ENCODE measurements around the gene WDR7.

Gene WDR7

DNA sequence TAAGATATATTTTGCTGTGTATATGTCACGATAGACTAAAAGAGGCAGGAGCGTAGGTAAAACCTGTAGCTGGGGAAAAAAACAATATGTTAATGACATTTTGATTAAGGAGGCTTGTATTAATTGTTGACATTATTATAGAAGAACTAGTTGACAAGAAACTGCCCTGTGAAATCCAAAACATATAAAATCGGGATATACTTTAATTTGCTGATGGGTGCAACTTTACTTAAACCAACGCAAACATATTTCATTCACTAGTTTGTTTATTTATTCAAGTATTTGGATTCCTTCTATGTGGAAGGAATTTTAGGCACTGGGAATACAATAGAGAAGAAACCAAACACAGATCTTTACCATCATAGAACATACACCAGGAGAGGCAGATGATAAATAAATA, 8.0 kb downstream of the WDR7 start:
- Histone ChIP-seq H3K4me3 (ENCODE audit: low read depth in 1 of 2, low read length in 2 of 2) (no peak overlapping the region), H3K27me3 (ENCODE audit: control insufficient read depth in 1 of 2, insufficient read depth in 2 of 2, low read length in 2 of 2) (no peaks in the 10 kb centered on the region), H3K9me3 (ENCODE audit: low read length) (no peaks in the 10 kb centered on the region), H3K9ac (ENCODE audit: low read length) (no peak overlapping the region), H3K36me3 (ENCODE audit: insufficient read depth, low read length) (no peaks in the 10 kb centered on the region), H3K4me1 (ENCODE audit: insufficient read depth, low read length) (no peaks in the 10 kb centered on the region), H3K27ac (ENCODE audit: low read depth, low read length) (no peak overlapping the region)

DNA sequence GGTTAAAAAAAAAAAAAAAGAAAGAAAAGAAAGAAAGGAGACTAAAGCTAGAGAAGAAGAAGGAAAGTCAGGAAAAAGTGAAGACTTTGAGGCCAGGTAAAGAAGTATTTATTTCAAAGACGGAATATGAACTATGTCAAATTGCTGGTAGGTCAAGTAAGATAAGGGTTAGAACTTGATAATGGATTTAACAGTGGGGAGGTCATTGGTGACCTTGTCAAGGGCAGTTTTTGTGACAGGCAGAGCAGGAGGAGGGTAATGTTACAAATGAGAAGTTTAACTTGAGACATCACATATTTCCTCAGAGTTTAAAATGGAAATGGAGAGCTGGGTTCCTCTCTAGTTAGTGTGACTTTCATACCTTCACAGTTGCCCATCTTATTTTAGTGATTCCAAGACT, 9.5 kb downstream of the WDR7 start:
- Histone ChIP-seq H3K27me3 (ENCODE audit: control insufficient read depth in 1 of 2, insufficient read depth in 2 of 2, low read length in 2 of 2) (no peaks in the 10 kb centered on the region), H3K4me3 (ENCODE audit: low read depth in 1 of 2, low read length in 2 of 2) (no peak overlapping the region), H3K36me3 (ENCODE audit: insufficient read depth, low read length) (no peaks in the 10 kb centered on the region), H3K4me1 (ENCODE audit: insufficient read depth, low read length) (no peaks in the 10 kb centered on the region), H3K9me3 (ENCODE audit: low read length) (no peaks in the 10 kb centered on the region), H3K27ac (ENCODE audit: low read depth, low read length) (no peak overlapping the region), H3K9ac (ENCODE audit: low read length) (no peak overlapping the region)

DNA sequence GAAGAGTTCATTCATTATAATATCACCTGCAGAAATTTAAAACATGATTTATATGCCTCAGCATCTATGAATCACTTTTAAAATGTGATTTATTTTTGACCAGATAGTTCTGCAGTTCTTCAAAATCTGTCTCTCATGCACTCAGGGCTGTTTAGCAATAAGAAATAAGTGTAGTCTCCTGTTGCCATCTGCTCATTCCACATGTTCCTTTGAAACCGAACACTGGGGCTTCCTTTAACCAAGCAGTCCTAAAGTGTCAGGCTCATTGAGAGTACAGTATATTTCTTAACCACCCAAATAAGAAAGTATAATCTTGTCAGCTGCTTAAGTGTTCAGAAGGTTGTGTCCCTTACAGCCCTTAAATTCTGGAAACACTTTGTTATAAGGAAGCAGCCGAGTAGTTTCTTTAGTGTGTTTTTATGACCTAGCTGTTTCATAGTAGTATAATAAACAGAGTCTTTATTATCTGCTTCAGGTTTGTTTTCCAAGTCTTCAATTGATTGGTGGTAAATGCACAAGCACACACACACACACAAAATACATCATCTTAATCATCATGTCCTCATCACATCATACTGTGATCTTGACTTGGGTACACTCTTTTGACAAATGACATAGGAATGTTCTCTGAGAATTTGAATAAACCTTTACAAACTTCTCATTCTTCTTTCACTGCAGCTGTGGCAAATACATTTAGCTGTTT, 10.4 kb downstream of the WDR7 start:
- H3K36me3 ChIP-seq (ENCODE audit: insufficient read depth, low read length): no peaks in the 10 kb centered on the region
- H3K27ac ChIP-seq (ENCODE audit: low read depth, low read length): no peak overlapping the region
- no peak overlapping the region for H3K9ac ChIP-seq (ENCODE audit: low read length)
- no peaks in the 10 kb centered on the region for H3K9me3 ChIP-seq (ENCODE audit: low read length)
- no peak overlapping the region for H3K4me3 ChIP-seq (ENCODE audit: low read depth in 1 of 2, low read length in 2 of 2)
- H3K4me1 ChIP-seq (ENCODE audit: insufficient read depth, low read length): no peaks in the 10 kb centered on the region
- no peaks in the 10 kb centered on the region for H3K27me3 ChIP-seq (ENCODE audit: control insufficient read depth in 1 of 2, insufficient read depth in 2 of 2, low read length in 2 of 2)

DNA sequence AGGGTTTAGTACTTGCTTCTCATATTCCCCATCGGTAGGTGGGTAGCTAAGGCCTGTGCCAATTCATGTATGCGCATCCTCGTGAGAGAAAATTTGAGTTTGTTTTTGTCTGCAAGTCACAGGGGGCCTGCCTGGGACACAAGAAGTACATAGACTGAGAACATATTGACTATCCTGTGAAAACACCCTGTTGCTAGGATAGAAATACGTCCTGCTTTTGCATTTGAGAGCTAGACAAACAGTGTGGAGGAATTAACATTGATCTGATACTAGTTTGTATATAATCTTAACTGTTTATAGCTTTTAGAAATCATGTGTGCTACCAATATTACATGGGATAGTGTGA, 10.9 kb downstream of the WDR7 start:
- H3K9ac ChIP-seq (ENCODE audit: low read length): no peak overlapping the region
- no peaks in the 10 kb centered on the region for H3K9me3 ChIP-seq (ENCODE audit: low read length)
- no peaks in the 10 kb centered on the region for H3K27me3 ChIP-seq (ENCODE audit: control insufficient read depth in 1 of 2, insufficient read depth in 2 of 2, low read length in 2 of 2)
- no peak overlapping the region for H3K27ac ChIP-seq (ENCODE audit: low read depth, low read length)
- H3K36me3 ChIP-seq (ENCODE audit: insufficient read depth, low read length): no peaks in the 10 kb centered on the region
- H3K4me1 ChIP-seq (ENCODE audit: insufficient read depth, low read length): no peaks in the 10 kb centered on the region
- H3K4me3 ChIP-seq (ENCODE audit: low read depth in 1 of 2, low read length in 2 of 2): no peak overlapping the region

DNA sequence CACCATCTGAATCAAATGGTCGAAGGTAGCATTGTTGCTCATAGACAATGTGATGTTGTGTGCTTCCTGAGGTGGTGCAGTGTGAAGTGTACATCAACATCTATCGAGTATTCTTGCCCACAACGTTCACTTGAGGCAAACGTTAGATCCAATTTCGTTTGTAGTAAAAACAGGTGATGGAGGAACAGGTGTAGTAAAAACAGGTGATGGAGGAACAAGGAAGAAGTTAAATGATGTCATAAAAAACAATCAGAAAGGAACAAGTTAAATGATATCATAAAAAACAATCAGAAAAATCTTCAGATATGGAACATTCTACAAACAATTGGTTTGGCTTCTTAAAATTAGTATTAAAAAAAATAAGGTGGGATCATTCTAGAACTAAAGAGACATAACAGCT, 11.3 kb downstream of the WDR7 start:
- no peak overlapping the region for H3K9ac ChIP-seq (ENCODE audit: low read length)

DNA sequence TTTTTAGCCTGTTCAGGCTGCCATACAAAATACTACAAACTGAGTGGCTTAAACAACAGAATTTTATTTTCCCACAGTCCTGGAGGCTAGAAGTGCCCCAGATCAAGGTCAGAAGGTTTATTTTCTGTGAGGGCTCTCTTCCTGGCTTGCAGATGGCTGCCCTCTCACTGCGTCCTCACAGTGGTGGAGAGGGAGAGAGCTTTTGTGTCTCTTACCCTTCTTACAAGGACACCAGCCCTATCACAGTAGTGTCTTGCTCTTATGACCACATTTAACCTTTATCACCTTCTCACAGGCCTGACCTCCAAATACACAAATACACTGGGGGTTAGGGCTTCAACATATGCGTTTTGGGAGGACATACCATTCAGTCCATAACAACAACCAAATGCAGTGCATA, 11.7 kb downstream of the WDR7 start:
- Histone ChIP-seq H3K4me1 (ENCODE audit: insufficient read depth, low read length) (no peaks in the 10 kb centered on the region), H3K36me3 (ENCODE audit: insufficient read depth, low read length) (no peaks in the 10 kb centered on the region), H3K27ac (ENCODE audit: low read depth, low read length) (no peak overlapping the region), H3K9ac (ENCODE audit: low read length) (no peak overlapping the region), H3K9me3 (ENCODE audit: low read length) (no peaks in the 10 kb centered on the region), H3K27me3 (ENCODE audit: control insufficient read depth in 1 of 2, insufficient read depth in 2 of 2, low read length in 2 of 2) (no peaks in the 10 kb centered on the region), H3K4me3 (ENCODE audit: low read depth in 1 of 2, low read length in 2 of 2) (no peak overlapping the region)

More for the DNA sequence above, 11.3 kb downstream of the WDR7 start:
- Histone ChIP-seq H3K36me3 (ENCODE audit: insufficient read depth, low read length) (no peaks in the 10 kb centered on the region), H3K4me1 (ENCODE audit: insufficient read depth, low read length) (no peaks in the 10 kb centered on the region), H3K27me3 (ENCODE audit: control insufficient read depth in 1 of 2, insufficient read depth in 2 of 2, low read length in 2 of 2) (no peaks in the 10 kb centered on the region), H3K9me3 (ENCODE audit: low read length) (no peaks in the 10 kb centered on the region), H3K27ac (ENCODE audit: low read depth, low read length) (no peak overlapping the region), H3K4me3 (ENCODE audit: low read depth in 1 of 2, low read length in 2 of 2) (no peak overlapping the region)

DNA sequence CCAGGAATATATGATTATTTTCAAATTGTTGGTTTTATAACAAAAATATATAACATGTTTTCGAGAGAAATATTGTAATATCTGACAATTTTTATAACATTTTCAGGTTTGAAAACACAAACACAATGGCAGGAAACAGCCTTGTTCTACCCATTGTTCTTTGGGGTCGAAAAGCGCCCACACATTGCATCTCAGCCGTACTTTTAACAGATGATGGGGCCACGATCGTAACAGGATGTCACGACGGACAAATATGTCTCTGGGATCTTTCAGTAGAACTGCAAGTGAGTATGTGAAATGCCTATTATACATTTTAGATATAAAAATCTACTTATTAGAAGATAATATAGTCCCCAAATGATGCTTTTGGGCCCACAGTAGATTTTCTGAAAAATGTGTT, 21.2 kb downstream of the WDR7 start:
- Histone ChIP-seq H3K36me3 (ENCODE audit: insufficient read depth, low read length) (peaks cover 7% of the 10 kb centered on the region), H3K9ac (ENCODE audit: low read length) (no peak overlapping the region), H3K4me1 (ENCODE audit: insufficient read depth, low read length) (no peaks in the 10 kb centered on the region), H3K9me3 (ENCODE audit: low read length) (no peaks in the 10 kb centered on the region), H3K4me3 (ENCODE audit: low read depth in 1 of 2, low read length in 2 of 2) (no peak overlapping the region), H3K27me3 (ENCODE audit: control insufficient read depth in 1 of 2, insufficient read depth in 2 of 2, low read length in 2 of 2) (no peaks in the 10 kb centered on the region), H3K27ac (ENCODE audit: low read depth, low read length) (no peak overlapping the region)

DNA sequence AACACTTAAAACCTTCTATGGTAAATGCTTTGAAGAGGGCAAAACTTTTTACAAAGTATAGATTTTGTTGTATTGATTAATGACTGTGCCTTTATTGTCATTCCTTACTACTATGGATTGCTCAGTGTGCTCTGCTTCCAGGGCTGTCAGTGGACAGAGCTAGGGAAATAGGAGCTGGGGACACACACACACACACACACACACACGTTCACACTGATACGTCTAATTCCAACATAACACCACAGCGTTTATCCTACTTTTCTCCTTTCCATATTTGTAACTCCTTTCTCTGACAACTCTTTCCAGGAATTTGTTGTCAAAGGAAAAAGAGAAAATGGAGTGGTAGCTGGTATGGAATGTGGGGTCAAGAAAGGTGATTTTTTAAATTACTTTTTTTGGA, 21.8 kb downstream of the WDR7 start:
- H3K27ac ChIP-seq (ENCODE audit: low read depth, low read length): no peak overlapping the region
- no peaks in the 10 kb centered on the region for H3K4me1 ChIP-seq (ENCODE audit: insufficient read depth, low read length)
- H3K4me3 ChIP-seq (ENCODE audit: low read depth in 1 of 2, low read length in 2 of 2): no peak overlapping the region
- no peak overlapping the region for H3K9ac ChIP-seq (ENCODE audit: low read length)
- H3K36me3 ChIP-seq (ENCODE audit: insufficient read depth, low read length): peaks cover 7% of the 10 kb centered on the region
- H3K27me3 ChIP-seq (ENCODE audit: control insufficient read depth in 1 of 2, insufficient read depth in 2 of 2, low read length in 2 of 2): no peaks in the 10 kb centered on the region
- no peaks in the 10 kb centered on the region for H3K9me3 ChIP-seq (ENCODE audit: low read length)

DNA sequence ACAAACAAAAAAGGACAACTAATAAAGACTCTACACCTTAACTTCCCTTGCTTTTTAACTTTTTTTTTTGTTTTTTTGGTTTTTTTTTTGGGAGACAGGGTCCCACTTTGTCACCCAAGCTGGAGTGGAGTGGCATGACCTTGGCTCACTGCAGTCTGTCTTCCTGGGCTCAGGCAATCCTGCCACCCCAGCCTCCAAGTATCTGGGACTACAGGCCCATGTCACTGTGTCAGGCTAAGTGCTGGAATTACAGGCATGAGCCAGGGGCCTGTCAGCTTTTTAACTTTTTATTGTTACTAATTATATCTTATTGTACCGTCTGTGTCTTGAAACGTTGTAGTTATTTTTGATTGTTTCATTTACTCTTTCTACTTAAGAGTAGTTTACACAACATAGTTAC, 25.5 kb downstream of the WDR7 start:
- H3K4me3 ChIP-seq (ENCODE audit: low read depth in 1 of 2, low read length in 2 of 2): no peak overlapping the region
- H3K4me1 ChIP-seq (ENCODE audit: insufficient read depth, low read length): no peaks in the 10 kb centered on the region
- no peak overlapping the region for H3K9ac ChIP-seq (ENCODE audit: low read length)
- H3K27me3 ChIP-seq (ENCODE audit: control insufficient read depth in 1 of 2, insufficient read depth in 2 of 2, low read length in 2 of 2): no peaks in the 10 kb centered on the region
- H3K36me3 ChIP-seq (ENCODE audit: insufficient read depth, low read length): peaks cover 7% of the 10 kb centered on the region
- no peaks in the 10 kb centered on the region for H3K9me3 ChIP-seq (ENCODE audit: low read length)
- no peak overlapping the region for H3K27ac ChIP-seq (ENCODE audit: low read depth, low read length)

DNA sequence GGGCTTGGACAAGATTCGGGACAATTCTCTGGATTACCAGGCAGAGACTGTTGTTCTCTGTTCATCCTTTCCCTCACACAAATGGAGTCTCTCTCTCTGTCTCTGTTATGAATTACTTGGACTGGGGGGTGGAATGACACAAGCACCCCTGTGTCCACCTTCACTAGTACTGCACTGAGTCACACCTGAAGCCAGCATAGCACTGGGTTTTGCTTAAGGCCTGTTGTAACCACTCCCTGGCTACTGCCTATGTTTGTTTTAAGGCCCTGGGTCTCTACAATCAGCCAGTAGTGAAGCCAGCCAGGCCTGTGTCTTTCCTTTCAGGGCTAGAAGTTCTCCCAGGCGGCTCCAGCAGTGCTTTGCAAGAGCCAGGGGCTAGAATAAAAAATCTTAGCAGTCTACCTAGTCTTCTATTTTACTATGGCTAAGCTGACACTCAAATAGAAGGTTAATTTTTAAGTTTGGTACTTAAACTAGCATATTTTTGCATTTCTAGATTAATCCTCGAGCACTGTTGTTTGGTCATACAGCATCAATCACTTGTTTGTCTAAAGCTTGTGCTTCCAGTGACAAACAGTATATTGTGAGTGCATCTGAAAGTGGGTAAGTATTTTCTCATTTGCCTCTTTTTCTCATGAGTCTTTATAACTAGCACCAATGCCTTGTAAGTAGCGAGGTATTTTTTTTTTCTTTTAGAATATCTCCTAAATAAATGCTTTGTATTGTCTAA, 27.8 kb downstream of the WDR7 start:
- no peak overlapping the region for H3K4me3 ChIP-seq (ENCODE audit: low read depth in 1 of 2, low read length in 2 of 2)
- H3K27me3 ChIP-seq (ENCODE audit: control insufficient read depth in 1 of 2, insufficient read depth in 2 of 2, low read length in 2 of 2): no peaks in the 10 kb centered on the region
- no peaks in the 10 kb centered on the region for H3K9me3 ChIP-seq (ENCODE audit: low read length)
- peaks cover 4% of the 10 kb centered on the region for H3K36me3 ChIP-seq (ENCODE audit: insufficient read depth, low read length)
- no peaks in the 10 kb centered on the region for H3K4me1 ChIP-seq (ENCODE audit: insufficient read depth, low read length)
- no peak overlapping the region for H3K9ac ChIP-seq (ENCODE audit: low read length)
- H3K27ac ChIP-seq (ENCODE audit: low read depth, low read length): no peak overlapping the region

DNA sequence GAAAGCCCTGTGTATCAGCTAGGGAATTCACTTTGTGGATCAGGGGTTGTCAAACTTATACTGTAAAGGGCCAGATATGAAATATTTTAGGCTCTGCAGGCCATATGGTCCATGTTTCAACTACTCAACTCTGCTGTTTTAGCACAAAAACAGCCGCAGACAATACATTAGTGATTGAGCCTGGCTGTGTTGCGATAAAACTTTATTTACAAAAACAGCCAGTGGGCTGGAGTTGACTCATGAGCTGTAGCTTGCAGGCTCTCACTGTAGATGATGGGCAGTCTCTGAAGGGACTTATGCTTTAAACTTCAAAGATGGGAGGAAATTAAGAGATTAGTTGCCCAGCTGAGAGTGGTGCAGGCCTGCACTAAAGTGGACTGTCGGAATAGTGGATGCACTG, 33.1 kb downstream of the WDR7 start:
- peaks cover 10% of the 10 kb centered on the region for H3K36me3 ChIP-seq (ENCODE audit: insufficient read depth, low read length)
- no peak overlapping the region for H3K9ac ChIP-seq (ENCODE audit: low read length)
- no peaks in the 10 kb centered on the region for H3K4me1 ChIP-seq (ENCODE audit: insufficient read depth, low read length)
- no peaks in the 10 kb centered on the region for H3K27me3 ChIP-seq (ENCODE audit: control insufficient read depth in 1 of 2, insufficient read depth in 2 of 2, low read length in 2 of 2)
- H3K4me3 ChIP-seq (ENCODE audit: low read depth in 1 of 2, low read length in 2 of 2): no peak overlapping the region
- no peak overlapping the region for H3K27ac ChIP-seq (ENCODE audit: low read depth, low read length)
- H3K9me3 ChIP-seq (ENCODE audit: low read length): no peaks in the 10 kb centered on the region

DNA sequence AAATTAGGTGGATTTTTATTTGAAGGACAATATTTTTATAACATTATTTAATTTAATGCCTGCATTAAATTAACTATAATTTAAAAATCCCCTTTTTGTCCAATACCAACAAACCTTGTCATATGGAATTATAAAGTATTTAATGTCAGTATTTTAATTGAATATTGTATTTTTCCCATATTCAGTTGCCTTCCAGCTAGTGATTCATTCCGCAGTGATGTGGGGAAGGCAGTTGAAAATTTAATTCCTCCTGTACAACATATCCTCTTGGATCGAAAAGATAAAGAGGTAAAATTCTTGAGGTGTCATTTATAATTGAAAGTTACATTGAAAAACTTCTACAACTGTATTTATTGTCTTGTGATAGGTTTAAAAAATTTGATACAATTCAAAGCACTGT, 40.4 kb downstream of the WDR7 start:
- Histone ChIP-seq H3K4me1 (ENCODE audit: insufficient read depth, low read length) (no peaks in the 10 kb centered on the region), H3K9me3 (ENCODE audit: low read length) (no peaks in the 10 kb centered on the region), H3K36me3 (ENCODE audit: insufficient read depth, low read length) (peaks cover 22% of the 10 kb centered on the region), H3K27ac (ENCODE audit: low read depth, low read length) (no peak overlapping the region), H3K4me3 (ENCODE audit: low read depth in 1 of 2, low read length in 2 of 2) (no peak overlapping the region), H3K27me3 (ENCODE audit: control insufficient read depth in 1 of 2, insufficient read depth in 2 of 2, low read length in 2 of 2) (no peaks in the 10 kb centered on the region), H3K9ac (ENCODE audit: low read length) (no peak overlapping the region)

Measured in muscle layer of colon (tissue), 2 donors.